Measurements from ENCODE around the gene SPRED1.
A peak's percentile ranks its signal among the peaks of the same experiment; 100 is the strongest.

Gene SPRED1

GRCh38 chr15:38369936-38370478 lies 117.4 kb downstream of the SPRED1 start:
- no peak overlapping the region for H4K5ac ChIP-seq (ENCODE audit: low read length)
- H2AK5ac ChIP-seq (ENCODE audit: low read length): no peak overlapping the region
- WGBS (ENCODE audit: extremely low coverage, insufficient coverage, low lambda C conversion rate): no CpG with 5 or more reads among the region's 4 CpGs
- H3K4me3 ChIP-seq (ENCODE audit: low read length): no peak overlapping the region
- no peak overlapping the region for H3K9ac ChIP-seq (ENCODE audit: low read length)
- H2BK120ac ChIP-seq (ENCODE audit: low read depth, low read length): no peak overlapping the region
- H3K4me2 ChIP-seq (ENCODE audit: low read length): no peak overlapping the region
- no peak overlapping the region for H2BK5ac ChIP-seq (ENCODE audit: low read length)
- peak; percentile 40 for DNase-seq
- no peaks in the 10 kb centered on the region for H3K79me1 ChIP-seq (ENCODE audit: low read length)
- no peak overlapping the region for H4K8ac ChIP-seq (ENCODE audit: low read depth, low read length)
- no peak overlapping the region for H3K18ac ChIP-seq (ENCODE audit: low read length)
- no peak overlapping the region for H3K56ac ChIP-seq (ENCODE audit: low read length)
- no peaks in the 10 kb centered on the region for H3K36me3 ChIP-seq (ENCODE audit: control insufficient read depth, insufficient read depth, low read length)
- H3K27me3 ChIP-seq (ENCODE audit: insufficient read depth, low read length, poor library complexity): no peaks in the 10 kb centered on the region
- no peak overlapping the region for H2BK15ac ChIP-seq (replicated peaks; ENCODE audit: low read depth)
- no peaks in the 10 kb centered on the region for H3K79me2 ChIP-seq (ENCODE audit: control insufficient read depth, insufficient read depth, low read length)
- H3K23ac ChIP-seq (ENCODE audit: low read length): no peak overlapping the region
- H3K27ac ChIP-seq (ENCODE audit: low read depth, low read length): no peak overlapping the region
- no peak overlapping the region for H3K4ac ChIP-seq (ENCODE audit: low read depth, low read length)
- no peaks in the 10 kb centered on the region for H3K4me1 ChIP-seq (ENCODE audit: control insufficient read depth, low read depth, low read length)

GRCh38 chr15:38373016-38373415 lies 120.4 kb downstream of the SPRED1 start:
- DNase-seq: peak; percentile 20
- Histone ChIP-seq H3K4me3 (ENCODE audit: low read length) (no peak overlapping the region), H3K36me3 (ENCODE audit: control insufficient read depth, insufficient read depth, low read length) (no peaks in the 10 kb centered on the region), H3K56ac (ENCODE audit: low read length) (no peak overlapping the region), H3K18ac (ENCODE audit: low read length) (no peak overlapping the region), H4K8ac (ENCODE audit: low read depth, low read length) (no peak overlapping the region), H2BK5ac (ENCODE audit: low read length) (no peak overlapping the region), H2AK5ac (ENCODE audit: low read length) (no peak overlapping the region), H3K27ac (ENCODE audit: low read depth, low read length) (no peak overlapping the region), H2BK15ac (replicated peaks; ENCODE audit: low read depth) (no peak overlapping the region), H3K27me3 (ENCODE audit: insufficient read depth, low read length, poor library complexity) (no peaks in the 10 kb centered on the region), H4K5ac (ENCODE audit: low read length) (no peak overlapping the region), H3K79me2 (ENCODE audit: control insufficient read depth, insufficient read depth, low read length) (no peaks in the 10 kb centered on the region), H3K23ac (ENCODE audit: low read length) (no peak overlapping the region), H3K4me1 (ENCODE audit: control insufficient read depth, low read depth, low read length) (no peaks in the 10 kb centered on the region), H3K4ac (ENCODE audit: low read depth, low read length) (no peak overlapping the region), H2BK120ac (ENCODE audit: low read depth, low read length) (no peak overlapping the region), H3K4me2 (ENCODE audit: low read length) (no peak overlapping the region), H3K9ac (ENCODE audit: low read length) (no peak overlapping the region), H3K79me1 (ENCODE audit: low read length) (no peaks in the 10 kb centered on the region)
- no CpG with 5 or more reads among the region's 4 CpGs for WGBS (ENCODE audit: extremely low coverage, insufficient coverage, low lambda C conversion rate)

GRCh38 chr15:38374029-38374428 lies 121.4 kb downstream of the SPRED1 start:
- no peak overlapping the region for H2AK5ac ChIP-seq (ENCODE audit: low read length)
- H3K27me3 ChIP-seq (ENCODE audit: insufficient read depth, low read length, poor library complexity): no peaks in the 10 kb centered on the region
- DNase-seq: no peak

GRCh38 chr15:38374556-38374955 lies 121.9 kb downstream of the SPRED1 start:
- Histone ChIP-seq H3K9ac (ENCODE audit: low read length) (no peak overlapping the region), H3K4me2 (ENCODE audit: low read length) (no peak overlapping the region), H3K27me3 (ENCODE audit: insufficient read depth, low read length, poor library complexity) (no peaks in the 10 kb centered on the region), H2AK5ac (ENCODE audit: low read length) (no peak overlapping the region), H3K79me2 (ENCODE audit: control insufficient read depth, insufficient read depth, low read length) (no peaks in the 10 kb centered on the region), H3K18ac (ENCODE audit: low read length) (no peak overlapping the region), H3K36me3 (ENCODE audit: control insufficient read depth, insufficient read depth, low read length) (no peaks in the 10 kb centered on the region), H3K4me3 (ENCODE audit: low read length) (no peak overlapping the region), H3K27ac (ENCODE audit: low read depth, low read length) (no peak overlapping the region), H2BK120ac (ENCODE audit: low read depth, low read length) (no peak overlapping the region), H2BK5ac (ENCODE audit: low read length) (no peak overlapping the region), H3K4me1 (ENCODE audit: control insufficient read depth, low read depth, low read length) (no peaks in the 10 kb centered on the region), H4K8ac (ENCODE audit: low read depth, low read length) (no peak overlapping the region), H3K4ac (ENCODE audit: low read depth, low read length) (no peak overlapping the region), H4K5ac (ENCODE audit: low read length) (no peak overlapping the region), H3K79me1 (ENCODE audit: low read length) (no peaks in the 10 kb centered on the region), H3K56ac (ENCODE audit: low read length) (no peak overlapping the region), H3K23ac (ENCODE audit: low read length) (no peak overlapping the region), H2BK15ac (replicated peaks; ENCODE audit: low read depth) (no peak overlapping the region)
- no CpG with 5 or more reads among the region's 4 CpGs for WGBS (ENCODE audit: extremely low coverage, insufficient coverage, low lambda C conversion rate)
- DNase-seq: no peak

More at GRCh38 chr15:38374029-38374428, 121.4 kb downstream of the SPRED1 start:
- no peaks in the 10 kb centered on the region for H3K36me3 ChIP-seq (ENCODE audit: control insufficient read depth, insufficient read depth, low read length)
- no peak overlapping the region for H3K23ac ChIP-seq (ENCODE audit: low read length)
- H3K4me2 ChIP-seq (ENCODE audit: low read length): no peak overlapping the region
- no peak overlapping the region for H3K56ac ChIP-seq (ENCODE audit: low read length)
- no peak overlapping the region for H3K4ac ChIP-seq (ENCODE audit: low read depth, low read length)
- H3K27ac ChIP-seq (ENCODE audit: low read depth, low read length): no peak overlapping the region
- no peak overlapping the region for H3K4me3 ChIP-seq (ENCODE audit: low read length)
- no peak overlapping the region for H4K5ac ChIP-seq (ENCODE audit: low read length)
- H3K9ac ChIP-seq (ENCODE audit: low read length): no peak overlapping the region
- H2BK15ac ChIP-seq (replicated peaks; ENCODE audit: low read depth): no peak overlapping the region
- H2BK5ac ChIP-seq (ENCODE audit: low read length): no peak overlapping the region
- no peaks in the 10 kb centered on the region for H3K79me1 ChIP-seq (ENCODE audit: low read length)
- H3K18ac ChIP-seq (ENCODE audit: low read length): no peak overlapping the region
- H2BK120ac ChIP-seq (ENCODE audit: low read depth, low read length): no peak overlapping the region
- no peaks in the 10 kb centered on the region for H3K4me1 ChIP-seq (ENCODE audit: control insufficient read depth, low read depth, low read length)
- no peaks in the 10 kb centered on the region for H3K79me2 ChIP-seq (ENCODE audit: control insufficient read depth, insufficient read depth, low read length)
- H4K8ac ChIP-seq (ENCODE audit: low read depth, low read length): no peak overlapping the region

GRCh38 chr15:38376081-38376480 lies 123.4 kb downstream of the SPRED1 start:
- H4K5ac ChIP-seq (ENCODE audit: low read length): no peak overlapping the region
- no peak overlapping the region for H3K4me2 ChIP-seq (ENCODE audit: low read length)
- no peak overlapping the region for H2BK120ac ChIP-seq (ENCODE audit: low read depth, low read length)
- no peaks in the 10 kb centered on the region for H3K27me3 ChIP-seq (ENCODE audit: insufficient read depth, low read length, poor library complexity)
- H3K4me3 ChIP-seq (ENCODE audit: low read length): no peak overlapping the region
- no peaks in the 10 kb centered on the region for H3K36me3 ChIP-seq (ENCODE audit: control insufficient read depth, insufficient read depth, low read length)
- DNase-seq: no peak
- H2AK5ac ChIP-seq (ENCODE audit: low read length): no peak overlapping the region
- H3K23ac ChIP-seq (ENCODE audit: low read length): no peak overlapping the region
- no peak overlapping the region for H2BK15ac ChIP-seq (replicated peaks; ENCODE audit: low read depth)
- H3K56ac ChIP-seq (ENCODE audit: low read length): no peak overlapping the region
- no peaks in the 10 kb centered on the region for H3K4me1 ChIP-seq (ENCODE audit: control insufficient read depth, low read depth, low read length)
- WGBS (ENCODE audit: extremely low coverage, insufficient coverage, low lambda C conversion rate): no CpG with 5 or more reads among the region's 2 CpGs
- no peak overlapping the region for H3K9ac ChIP-seq (ENCODE audit: low read length)
- H2BK5ac ChIP-seq (ENCODE audit: low read length): no peak overlapping the region
- no peak overlapping the region for H3K27ac ChIP-seq (ENCODE audit: low read depth, low read length)
- no peaks in the 10 kb centered on the region for H3K79me1 ChIP-seq (ENCODE audit: low read length)
- H3K4ac ChIP-seq (ENCODE audit: low read depth, low read length): no peak overlapping the region
- no peak overlapping the region for H3K18ac ChIP-seq (ENCODE audit: low read length)
- no peak overlapping the region for H4K8ac ChIP-seq (ENCODE audit: low read depth, low read length)
- no peaks in the 10 kb centered on the region for H3K79me2 ChIP-seq (ENCODE audit: control insufficient read depth, insufficient read depth, low read length)

- Histone ChIP-seq H3K18ac (ENCODE audit: low read length) (no peak overlapping the region), H3K56ac (ENCODE audit: low read length) (no peak overlapping the region), H2BK15ac (replicated peaks; ENCODE audit: low read depth) (no peak overlapping the region), H3K4ac (ENCODE audit: low read depth, low read length) (no peak overlapping the region), H4K8ac (ENCODE audit: low read depth, low read length) (no peak overlapping the region), H2AK5ac (ENCODE audit: low read length) (no peak overlapping the region), H3K9ac (ENCODE audit: low read length) (no peak overlapping the region), H3K4me2 (ENCODE audit: low read length) (no peak overlapping the region), H3K4me1 (ENCODE audit: control insufficient read depth, low read depth, low read length) (no peaks in the 10 kb centered on the region), H3K79me1 (ENCODE audit: low read length) (no peaks in the 10 kb centered on the region), H3K27me3 (ENCODE audit: insufficient read depth, low read length, poor library complexity) (no peaks in the 10 kb centered on the region), H3K27ac (ENCODE audit: low read depth, low read length) (no peak overlapping the region), H3K23ac (ENCODE audit: low read length) (no peak overlapping the region), H3K79me2 (ENCODE audit: control insufficient read depth, insufficient read depth, low read length) (no peaks in the 10 kb centered on the region), H4K5ac (ENCODE audit: low read length) (no peak overlapping the region), H3K4me3 (ENCODE audit: low read length) (no peak overlapping the region), H2BK120ac (ENCODE audit: low read depth, low read length) (no peak overlapping the region), H2BK5ac (ENCODE audit: low read length) (no peak overlapping the region), H3K36me3 (ENCODE audit: control insufficient read depth, insufficient read depth, low read length) (no peaks in the 10 kb centered on the region)
- DNase-seq: no peak
- WGBS (ENCODE audit: extremely low coverage, insufficient coverage, low lambda C conversion rate): no CpG with 5 or more reads among the region's 1 CpG
These were observed 125.0 kb downstream of the SPRED1 start for GRCh38 chr15:38377636-38378035.
